ENCODE measurements around the gene AHI1.
A peak's percentile ranks its signal among the peaks of the same experiment; 100 is the strongest.

Gene AHI1

GRCh38 chr6:135331002-135331401 is 166.5 kb downstream of the AHI1 start:
- TF ChIP-seq CTCF (IDR thresholded peaks at IDR 0.05; ENCODE audit: extremely low read depth, missing control alignments) = no peak
- peak; percentile 8 for DNase-seq (ENCODE audit: low spot score)

GRCh38 chr6:135329851-135330803 is 167.4 kb downstream of the AHI1 start:
- peak; percentile 29 for DNase-seq (ENCODE audit: low spot score)
- no peak for TF ChIP-seq CTCF (IDR thresholded peaks at IDR 0.05; ENCODE audit: extremely low read depth, missing control alignments)

- no peak for DNase-seq (ENCODE audit: low spot score)
- no peak for TF ChIP-seq CTCF (IDR thresholded peaks at IDR 0.05; ENCODE audit: extremely low read depth, missing control alignments)
These were observed 169.4 kb downstream of the AHI1 start for GRCh38 chr6:135328136-135328535.

- no peak for TF ChIP-seq CTCF (IDR thresholded peaks at IDR 0.05; ENCODE audit: extremely low read depth, missing control alignments)
- no peak for DNase-seq (ENCODE audit: low spot score)
These were observed 171.7 kb downstream of the AHI1 start for GRCh38 chr6:135325624-135326424.

- TF ChIP-seq CTCF (IDR thresholded peaks at IDR 0.05; ENCODE audit: extremely low read depth, missing control alignments) = no peak
- DNase-seq (ENCODE audit: low spot score) = no peak
These were observed 173.0 kb downstream of the AHI1 start for GRCh38 chr6:135324531-135324930.

- DNase-seq (ENCODE audit: low spot score) = no peak
- no peak for TF ChIP-seq CTCF (IDR thresholded peaks at IDR 0.05; ENCODE audit: extremely low read depth, missing control alignments)
These were observed 173.6 kb downstream of the AHI1 start for GRCh38 chr6:135323979-135324378.

- TF ChIP-seq CTCF (IDR thresholded peaks at IDR 0.05; ENCODE audit: extremely low read depth, missing control alignments) = no peak
- DNase-seq (ENCODE audit: low spot score) = peak; percentile 69
These were observed 174.3 kb downstream of the AHI1 start for GRCh38 chr6:135323202-135323668.
